ENCODE data around the gene PPP1R12B.
"Not testable (repeated sequence)": the region's sequence is repeated elsewhere in the genome, so short reads cannot be mapped to it uniquely, and the experiment has no call there.

Gene PPP1R12B

DNA sequence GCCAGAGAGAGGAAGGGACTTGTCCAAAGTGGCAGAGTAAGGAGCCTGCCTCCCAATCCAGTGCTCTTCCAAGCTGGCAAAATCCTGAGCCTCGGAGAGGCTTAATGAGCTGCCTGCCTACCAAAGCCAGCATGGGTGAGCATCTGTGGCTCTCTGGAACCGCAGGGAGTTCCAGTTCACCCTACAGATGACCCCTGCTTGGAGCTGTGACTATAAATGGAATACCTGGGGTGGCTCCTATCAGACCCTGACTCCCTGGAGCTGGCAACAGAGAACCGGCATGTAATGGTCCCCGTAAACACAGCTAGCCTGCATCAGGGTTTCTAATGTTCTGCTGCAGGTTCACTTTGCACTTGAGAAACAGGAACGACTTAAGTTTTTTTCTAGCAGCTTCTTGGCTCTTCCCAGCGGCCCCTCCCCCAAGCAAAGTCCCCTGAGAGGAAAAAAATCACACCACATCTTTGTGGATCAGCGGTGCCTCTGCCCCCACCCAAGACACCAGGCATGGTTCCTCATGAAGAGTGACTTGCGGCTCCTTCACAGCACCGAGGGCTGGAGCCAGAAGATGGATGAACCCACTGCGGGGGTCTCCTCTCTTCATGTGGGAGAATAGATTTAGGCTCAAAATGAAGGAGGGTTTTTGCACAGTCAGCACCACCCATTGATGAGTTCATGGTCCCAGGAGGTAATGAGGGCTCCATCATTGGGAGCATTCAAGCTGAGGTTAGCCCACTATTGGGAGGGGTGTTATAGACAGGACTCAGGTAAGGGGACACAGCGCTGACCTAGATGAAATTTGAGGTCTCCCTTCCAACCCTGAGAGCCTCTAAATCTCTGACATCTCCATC is 282.8 kb downstream of the PPP1R12B start:
- DNase-seq (ENCODE audit: low spot score), result no peak

- no peak for DNase-seq (ENCODE audit: low spot score)
Measured at GRCh38 chr1:202632241-202632640, 283.7 kb downstream of the PPP1R12B start.

DNA sequence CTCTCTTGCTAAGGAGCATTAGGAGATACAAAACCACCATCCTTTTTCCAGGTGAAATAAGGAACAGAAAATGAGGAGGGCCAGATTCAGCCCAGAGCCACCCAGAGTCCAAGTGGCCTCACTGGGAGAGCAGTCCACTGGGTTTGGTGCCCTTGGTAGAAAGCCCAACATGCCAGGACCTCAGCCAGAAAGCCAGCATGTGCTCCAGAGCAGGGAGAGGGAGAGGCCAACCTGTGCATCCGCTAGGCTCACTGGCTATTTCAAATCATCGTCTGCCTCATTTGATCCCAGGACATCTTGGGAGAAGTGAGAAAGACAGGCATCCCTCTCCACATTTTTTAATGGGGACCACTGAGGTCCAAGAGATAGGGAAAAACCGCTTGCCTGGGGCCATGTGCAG is 287.7 kb downstream of the PPP1R12B start:
- not testable (repeated sequence) for DNase-seq (ENCODE audit: low spot score)

- not testable (repeated sequence) for DNase-seq (ENCODE audit: low spot score)
Measured at GRCh38 chr1:202637321-202638018, 289.0 kb downstream of the PPP1R12B start.

DNA sequence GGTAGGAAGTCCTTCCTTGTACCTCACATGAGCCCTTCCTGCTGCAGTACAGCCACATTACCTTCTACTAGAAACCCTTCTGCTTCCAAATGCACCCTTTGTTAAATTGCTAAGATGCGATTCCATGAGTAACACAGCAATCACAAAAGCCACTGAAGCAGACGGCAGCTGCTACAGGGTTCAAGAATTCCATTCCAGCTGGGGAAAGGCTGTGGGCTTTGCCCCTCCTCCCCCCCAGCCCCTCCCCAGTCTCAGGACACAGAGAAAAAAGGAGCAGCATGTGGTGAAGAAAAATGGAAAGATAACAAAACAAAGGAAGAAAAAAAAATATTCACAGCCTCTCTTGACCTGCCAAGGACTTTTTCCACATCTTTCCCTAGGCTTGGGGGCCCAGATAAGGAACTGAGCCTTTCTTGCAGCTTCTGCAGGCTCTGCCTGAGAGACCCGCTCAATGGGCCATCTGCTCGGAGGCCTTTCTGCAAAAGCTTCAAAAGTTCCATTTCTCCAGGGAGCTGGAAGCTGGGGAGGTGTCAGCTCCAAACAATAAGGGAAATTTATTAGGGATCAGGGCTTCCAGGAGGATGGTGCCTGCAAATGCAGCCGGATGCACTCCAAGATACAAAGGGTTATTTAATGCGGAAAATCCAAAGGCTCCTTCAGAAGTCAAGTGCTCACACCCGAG is 289.7 kb downstream of the PPP1R12B start:
- no peak for DNase-seq (ENCODE audit: low spot score)

- not testable (repeated sequence) for DNase-seq (ENCODE audit: low spot score)
Measured at GRCh38 chr1:202638701-202639305, 290.3 kb downstream of the PPP1R12B start.

DNA sequence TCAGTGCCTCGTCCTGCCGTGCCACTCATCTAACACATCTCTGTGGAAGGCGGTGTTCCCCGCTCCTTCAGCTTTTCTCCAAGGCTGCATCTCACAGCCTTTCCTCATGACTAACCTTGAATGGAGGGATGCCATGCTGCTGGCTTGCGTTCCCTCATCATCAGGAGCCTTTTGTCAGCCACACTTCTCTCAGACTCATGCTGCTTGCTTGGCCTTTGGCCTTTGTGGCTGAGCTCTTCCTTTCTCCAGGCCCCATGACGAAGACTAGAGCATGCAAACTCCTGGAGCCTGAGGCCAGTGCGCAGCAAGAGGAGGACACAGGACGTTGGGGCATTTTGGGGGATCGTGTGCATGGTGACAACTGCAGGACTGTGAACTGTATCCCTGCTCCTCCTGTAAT is 291.0 kb downstream of the PPP1R12B start:
- no peak for DNase-seq (ENCODE audit: low spot score)

- DNase-seq (ENCODE audit: low spot score), result no peak
Measured at GRCh38 chr1:202642212-202642611, 293.7 kb downstream of the PPP1R12B start.

All from Ammon's horn (tissue), 1 donor.